ENCODE measurements around the gene ACTR1B.

Gene ACTR1B

DNA sequence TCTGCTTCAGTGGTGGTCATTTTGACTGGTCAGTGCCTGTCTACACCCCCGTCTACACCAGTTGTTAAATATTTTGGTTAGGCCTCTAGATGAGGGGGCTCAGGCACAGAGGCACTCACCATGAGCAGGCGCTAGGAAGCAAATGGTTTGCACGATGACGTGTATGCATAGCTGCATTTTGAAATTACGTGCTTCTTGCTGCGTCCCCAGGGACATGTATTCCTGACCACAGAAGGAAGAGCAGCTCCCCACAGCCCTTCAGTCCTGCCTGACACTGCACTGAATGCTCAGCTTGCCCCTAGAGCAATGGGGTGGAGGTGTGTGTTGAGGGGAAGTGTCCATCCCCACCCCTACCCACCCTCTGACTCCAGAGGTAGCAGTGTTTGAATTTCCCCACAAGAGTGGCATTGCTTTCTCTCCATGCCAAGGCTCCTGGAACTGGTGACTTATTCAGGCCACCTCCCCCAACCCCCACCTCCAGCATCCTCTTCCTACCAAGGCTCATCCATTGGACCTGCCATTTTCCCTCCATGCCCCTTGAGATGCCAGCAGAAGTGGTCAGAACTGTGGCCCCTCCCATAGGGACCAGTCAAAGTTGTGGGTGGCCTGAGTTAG is 38.1 kb upstream of the ACTR1B start:
- H3K27ac ChIP-seq = no peak overlapping the region
- TF ChIP-seq, protein P1, sequence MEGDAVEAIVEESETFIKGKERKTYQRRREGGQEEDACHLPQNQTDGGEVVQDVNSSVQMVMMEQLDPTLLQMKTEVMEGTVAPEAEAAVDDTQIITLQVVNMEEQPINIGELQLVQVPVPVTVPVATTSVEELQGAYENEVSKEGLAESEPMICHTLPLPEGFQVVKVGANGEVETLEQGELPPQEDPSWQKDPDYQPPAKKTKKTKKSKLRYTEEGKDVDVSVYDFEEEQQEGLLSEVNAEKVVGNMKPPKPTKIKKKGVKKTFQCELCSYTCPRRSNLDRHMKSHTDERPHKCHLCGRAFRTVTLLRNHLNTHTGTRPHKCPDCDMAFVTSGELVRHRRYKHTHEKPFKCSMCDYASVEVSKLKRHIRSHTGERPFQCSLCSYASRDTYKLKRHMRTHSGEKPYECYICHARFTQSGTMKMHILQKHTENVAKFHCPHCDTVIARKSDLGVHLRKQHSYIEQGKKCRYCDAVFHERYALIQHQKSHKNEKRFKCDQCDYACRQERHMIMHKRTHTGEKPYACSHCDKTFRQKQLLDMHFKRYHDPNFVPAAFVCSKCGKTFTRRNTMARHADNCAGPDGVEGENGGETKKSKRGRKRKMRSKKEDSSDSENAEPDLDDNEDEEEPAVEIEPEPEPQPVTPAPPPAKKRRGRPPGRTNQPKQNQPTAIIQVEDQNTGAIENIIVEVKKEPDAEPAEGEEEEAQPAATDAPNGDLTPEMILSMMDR (conservative IDR thresholded peaks at IDR 0.05; ENCODE audit: low read depth) = no peak
- CTCF ChIA-PET = interaction anchor here (0.7 kb wide), 2 partner anchors 22 to 58 kb away, joined by 3 read pairs; no protein-coding TSS in a partner anchor
- DNase-seq (ENCODE audit: low spot score) = no peak
- POLR2A ChIA-PET (ENCODE audit: low non-redundant PET) = no interaction called here

DNA sequence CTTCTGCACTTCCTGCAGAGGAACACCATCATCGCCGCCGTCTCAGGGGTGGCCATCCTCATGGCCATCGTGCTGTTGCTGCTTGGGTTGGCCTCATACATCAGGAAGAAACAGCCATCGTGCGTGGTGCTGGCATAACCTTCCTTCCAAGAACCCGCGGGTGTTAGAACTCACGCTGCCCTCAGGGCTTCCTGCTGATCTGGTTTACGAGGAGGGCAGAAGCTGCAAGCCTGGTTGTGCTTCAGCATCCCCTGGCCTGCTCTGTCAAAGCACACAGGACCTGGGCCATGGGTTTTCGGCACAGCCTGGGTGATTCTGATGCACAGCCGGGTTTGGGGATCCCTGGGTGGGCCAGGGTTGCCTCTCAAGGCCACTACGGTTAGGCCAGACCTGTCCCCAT is 37.3 kb upstream of the ACTR1B start:
- H3K27ac ChIP-seq = no peak overlapping the region
- TF ChIP-seq, protein P1 (conservative IDR thresholded peaks at IDR 0.05; ENCODE audit: low read depth) = no peak
- ChIA-PET CTCF (interaction anchor here (0.7 to 0.9 kb wide), 2 partner anchors 57 to 686 kb away, joined by 3 to 5 read pairs; no protein-coding TSS in a partner anchor), POLR2A (ENCODE audit: low non-redundant PET) (no interaction called here)
- DNase-seq (ENCODE audit: low spot score) = no peak

DNA sequence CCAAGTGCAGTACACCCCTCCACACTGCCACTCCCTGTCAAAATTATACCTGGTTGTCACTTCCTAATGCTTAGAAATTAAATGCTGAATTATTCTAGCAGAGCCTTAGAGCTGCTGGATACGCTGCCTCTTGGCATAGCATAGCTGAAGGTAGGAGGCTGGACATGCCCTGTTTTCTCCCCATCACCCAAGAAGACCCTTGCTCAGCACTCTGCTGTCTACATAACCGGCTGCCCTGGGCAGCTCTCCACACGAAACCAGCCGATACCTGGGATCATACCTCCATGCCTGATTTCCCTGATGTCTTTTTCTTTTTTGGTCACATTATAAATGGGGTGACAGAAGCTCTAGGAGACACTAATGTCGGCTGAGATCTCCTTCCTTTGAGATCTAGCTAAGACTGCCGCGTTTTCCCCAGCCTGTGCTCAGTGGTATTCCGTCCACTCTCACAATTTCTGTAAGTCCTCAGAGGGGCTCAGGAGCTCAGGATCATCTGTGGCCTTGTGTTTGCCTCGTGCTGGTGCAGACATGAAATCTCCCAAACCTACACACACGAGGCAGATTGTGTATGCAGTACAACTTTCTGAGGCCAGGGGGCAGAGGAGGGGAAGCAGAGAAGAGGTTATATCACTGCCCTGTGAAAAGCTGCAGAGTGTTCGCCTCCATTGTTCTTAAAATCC is 36.1 kb upstream of the ACTR1B start:
- POLR2A ChIA-PET (ENCODE audit: low non-redundant PET) = no interaction called here
- CTCF ChIA-PET = interaction anchor here (0.5 to 5.4 kb wide), 20 partner anchors 8 to 1025 kb away, joined by 3 to 39 read pairs (median 4); no protein-coding TSS in a partner anchor
- no peak overlapping the region for H3K27ac ChIP-seq
- DNase-seq (ENCODE audit: low spot score) = peak; percentile 55
- TF ChIP-seq, protein P1 (conservative IDR thresholded peaks at IDR 0.05; ENCODE audit: low read depth) = peak; percentile 52

DNA sequence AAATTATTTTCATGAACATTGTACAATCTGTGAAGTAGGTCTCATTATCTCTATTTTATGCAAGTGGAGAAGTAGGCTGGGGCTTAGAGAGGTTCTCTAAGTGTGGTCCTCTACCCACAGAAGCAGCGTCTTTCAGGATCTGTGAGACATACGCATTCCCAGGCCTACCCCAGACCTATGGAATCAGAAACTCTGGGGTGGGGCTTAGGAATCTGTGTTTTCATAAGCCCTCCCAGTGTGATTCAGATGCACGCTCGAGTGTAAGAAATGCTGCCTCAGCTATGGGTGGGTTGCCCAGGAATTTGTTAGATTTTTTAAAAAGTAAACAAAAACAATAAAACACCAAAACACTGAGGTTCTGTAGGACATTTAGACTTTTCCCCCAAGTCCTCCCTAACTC is 34.7 kb upstream of the ACTR1B start:
- TF ChIP-seq, protein P1 (conservative IDR thresholded peaks at IDR 0.05; ENCODE audit: low read depth) = no peak
- H3K27ac ChIP-seq = no peak overlapping the region
- ChIA-PET CTCF (interaction anchor here (0.7 to 5.4 kb wide), 5 partner anchors 50 to 889 kb away, joined by 3 to 39 read pairs (median 7); no protein-coding TSS in a partner anchor), POLR2A (ENCODE audit: low non-redundant PET) (interaction anchor here (0.5 kb wide), 1 partner anchor 33 kb away, joined by 3 read pairs; no protein-coding TSS in a partner anchor)
- DNase-seq (ENCODE audit: low spot score) = no peak

DNA sequence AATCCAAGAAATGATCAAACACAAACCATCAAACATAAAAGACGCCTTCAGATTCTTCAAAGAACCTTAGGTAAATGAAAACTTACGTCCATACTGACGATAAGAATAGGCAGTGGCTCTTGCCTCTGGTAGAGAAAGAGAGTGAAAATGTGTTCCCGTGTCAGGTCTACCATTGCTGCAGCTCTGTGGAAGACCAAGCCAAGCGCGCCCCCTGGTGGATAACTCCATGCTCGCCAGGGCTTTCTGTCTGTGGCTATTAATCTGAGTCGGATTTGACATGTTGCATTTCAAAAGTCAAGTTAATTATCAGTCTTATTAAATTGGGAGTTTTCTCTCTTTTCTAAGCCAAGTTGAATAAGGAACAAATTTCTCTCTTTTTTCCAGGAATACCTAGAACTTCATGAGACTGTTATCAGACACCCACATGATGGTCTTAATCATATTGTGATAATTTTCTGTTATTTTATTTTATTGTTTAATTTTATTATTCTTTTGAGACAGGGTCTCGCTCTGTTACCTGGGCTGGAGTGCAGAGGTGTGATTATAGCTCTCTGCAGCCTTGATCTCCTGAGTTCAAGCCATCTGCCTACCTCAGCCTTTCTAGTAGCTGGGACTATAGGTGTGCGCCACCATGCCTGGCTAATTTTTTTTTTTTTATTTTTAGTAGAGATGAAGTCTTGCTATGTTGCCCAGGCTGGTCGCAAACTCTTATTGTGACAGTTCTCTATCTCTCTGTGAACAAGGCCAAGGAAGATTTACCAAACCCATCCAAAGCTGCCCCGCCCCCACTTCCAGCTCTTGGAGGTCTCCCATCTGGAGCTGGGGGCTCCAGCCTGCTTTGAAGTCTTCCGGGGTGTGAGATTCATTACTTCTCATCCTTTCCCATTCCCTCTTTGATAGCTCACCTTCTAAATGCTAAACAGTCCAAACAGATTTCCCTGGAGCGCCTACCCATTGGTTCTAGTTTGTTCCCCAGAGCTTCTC is 33.7 kb upstream of the ACTR1B start:
- TF ChIP-seq, protein P1 (conservative IDR thresholded peaks at IDR 0.05; ENCODE audit: low read depth) = peak; percentile 92
- ChIA-PET POLR2A (ENCODE audit: low non-redundant PET) (interaction anchor here (0.5 kb wide), 1 partner anchor 32 kb away, joined by 3 read pairs; no protein-coding TSS in a partner anchor), CTCF (interaction anchor here (0.6 to 5.4 kb wide), 6 partner anchors 11 to 1633 kb away, joined by 3 to 39 read pairs (median 6); partner anchors contain the start of gene ACTR1B)
- H3K27ac ChIP-seq = no peak overlapping the region
- DNase-seq (ENCODE audit: low spot score) = peak; percentile 69
